NCI-H1105 treated with DMSO at 0.1 percent for 48 hours (cell line): ENCODE results near the gene PLXNB3.
"Not testable (repeated sequence)": the region's sequence is repeated elsewhere in the genome, so short reads cannot be mapped to it uniquely, and the experiment has no call there.

ENCODE experiments used
- DNase-seq: peaks from one replicate; lab custom pipeline; 2025; lab: John Stamatoyannopoulos, UW

Gene PLXNB3

DNA sequence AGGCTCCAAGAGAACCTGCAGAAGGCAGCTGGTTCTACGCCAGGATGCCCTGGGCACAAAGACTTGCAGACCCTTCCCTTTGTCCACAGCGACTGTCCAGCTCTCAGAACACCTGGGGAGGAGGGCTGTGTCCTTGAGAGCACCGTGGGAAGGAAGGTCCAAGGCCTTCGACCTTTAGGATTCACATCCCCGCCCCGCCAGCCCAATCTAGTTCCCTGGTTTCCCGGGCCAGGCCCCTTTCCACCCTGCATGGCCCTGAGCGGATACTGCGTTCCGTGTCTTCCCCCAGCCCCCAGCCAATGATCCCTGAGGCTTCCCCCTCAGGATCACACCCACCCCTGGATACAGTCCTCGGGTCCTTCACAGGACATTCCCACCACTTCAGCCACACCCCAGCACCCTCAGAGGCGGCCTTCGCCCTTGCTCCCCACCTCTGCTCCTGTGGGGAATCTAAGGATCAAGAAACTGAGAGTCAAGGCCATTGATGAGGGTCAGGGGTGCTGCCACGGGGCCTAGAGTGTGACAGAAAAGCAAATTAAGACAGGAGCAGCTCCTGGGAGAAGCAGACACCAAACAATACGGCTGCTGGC lies 30.3 kb upstream of the PLXNB3 start:
- no peak for DNase-seq

DNA sequence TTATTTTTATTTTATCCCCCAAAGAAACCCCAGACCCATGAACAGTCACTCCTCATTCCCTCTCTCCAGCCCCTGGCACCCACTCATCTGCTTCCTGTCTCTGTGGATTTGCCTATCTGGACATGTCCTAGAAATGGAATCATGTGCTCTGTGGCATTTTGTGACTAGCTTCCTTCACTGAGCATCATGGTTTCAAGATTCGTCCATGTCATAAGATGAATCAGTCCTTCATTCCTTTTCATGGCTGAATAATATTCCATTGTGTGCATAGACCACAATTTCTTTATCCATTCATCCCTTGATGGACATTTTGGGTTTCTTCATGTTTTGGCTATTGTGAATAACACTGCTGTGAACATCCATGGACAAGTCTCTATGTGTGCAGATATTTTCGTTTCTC lies 29.2 kb upstream of the PLXNB3 start:
- no peak for DNase-seq

DNA sequence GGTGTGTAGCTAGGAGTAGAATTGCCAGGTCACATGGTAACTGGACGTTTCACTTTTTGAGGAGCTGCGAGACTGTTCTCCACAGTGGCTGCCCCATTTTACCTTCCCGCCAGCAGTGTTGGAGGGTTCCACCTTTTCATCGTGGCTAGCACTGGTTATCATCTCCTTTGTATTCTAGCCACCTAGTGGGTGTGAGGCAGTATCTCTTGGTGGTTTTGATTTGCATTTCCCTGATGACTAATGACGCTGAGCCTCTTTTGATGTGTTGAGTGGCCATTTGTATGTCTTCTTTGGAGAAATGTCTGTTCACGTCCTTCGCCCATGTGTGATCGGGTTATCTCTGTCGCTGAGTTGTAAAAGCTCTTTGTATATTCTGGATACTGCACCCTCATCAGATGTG lies 28.8 kb upstream of the PLXNB3 start:
- DNase-seq, result no peak

DNA sequence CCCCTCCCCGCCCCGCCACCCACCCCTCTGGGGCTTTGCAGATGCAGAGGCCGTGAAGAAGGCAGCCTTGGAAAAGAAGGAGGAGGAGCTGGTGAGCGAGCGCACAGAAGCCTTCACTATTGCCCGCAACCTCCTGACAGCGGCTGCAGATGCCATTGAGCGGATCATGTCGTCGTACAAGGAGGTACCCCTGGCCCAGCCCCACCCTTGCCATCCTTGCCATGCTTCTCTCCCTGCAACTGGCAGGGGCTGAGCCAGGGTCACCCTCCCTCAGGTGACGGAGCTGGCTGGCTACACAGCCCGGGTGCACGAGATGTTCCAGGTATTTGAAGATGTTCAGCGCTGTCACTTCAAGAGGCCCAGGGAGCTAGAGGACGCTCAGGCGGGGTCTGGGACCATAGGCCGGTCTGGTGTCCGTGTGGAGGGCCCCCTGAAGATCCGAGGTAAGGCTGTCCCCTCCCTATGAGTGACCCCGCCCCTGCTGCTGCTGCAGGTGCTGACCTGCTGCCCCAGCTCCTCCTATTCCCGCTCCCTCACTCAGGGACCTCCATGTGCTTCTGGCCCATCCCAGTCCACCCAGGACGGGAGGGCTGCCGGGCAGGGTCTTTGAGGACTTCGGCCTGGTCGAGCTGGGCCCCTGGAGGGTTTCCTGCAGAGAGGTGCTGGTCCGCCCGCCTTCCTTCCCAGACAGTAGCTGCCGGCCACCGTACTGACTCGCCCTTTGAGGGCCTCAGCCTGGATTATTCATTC lies 27.8 kb upstream of the PLXNB3 start:
- no peak for DNase-seq

DNA sequence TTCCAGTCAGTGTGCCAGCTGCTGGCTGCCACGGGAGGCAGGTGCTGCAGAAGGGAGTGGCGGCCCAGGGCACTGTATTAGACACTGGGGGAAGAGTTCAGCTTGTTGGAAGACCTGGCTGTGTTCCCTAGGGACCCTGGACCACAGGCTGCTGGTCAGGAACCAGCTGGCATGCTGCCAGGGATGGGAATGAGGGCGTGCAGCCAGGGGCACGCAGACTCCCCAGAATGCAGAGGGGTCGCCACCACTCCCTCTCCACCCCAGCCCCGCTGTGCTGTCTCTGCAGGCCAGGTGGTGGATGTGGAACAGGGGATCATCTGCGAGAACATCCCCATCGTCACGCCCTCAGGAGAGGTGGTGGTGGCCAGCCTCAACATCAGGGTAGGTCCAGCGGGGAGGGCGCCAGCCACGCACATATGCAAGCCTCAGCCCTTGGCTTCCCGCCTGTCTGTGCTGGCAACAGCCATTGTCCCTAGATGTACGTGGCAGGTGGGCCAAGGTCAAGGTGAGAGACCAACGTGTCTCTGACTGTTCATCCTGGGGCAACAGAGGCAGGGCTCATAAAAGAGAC lies 27.1 kb upstream of the PLXNB3 start:
- DNase-seq, result peak; percentile 41

DNA sequence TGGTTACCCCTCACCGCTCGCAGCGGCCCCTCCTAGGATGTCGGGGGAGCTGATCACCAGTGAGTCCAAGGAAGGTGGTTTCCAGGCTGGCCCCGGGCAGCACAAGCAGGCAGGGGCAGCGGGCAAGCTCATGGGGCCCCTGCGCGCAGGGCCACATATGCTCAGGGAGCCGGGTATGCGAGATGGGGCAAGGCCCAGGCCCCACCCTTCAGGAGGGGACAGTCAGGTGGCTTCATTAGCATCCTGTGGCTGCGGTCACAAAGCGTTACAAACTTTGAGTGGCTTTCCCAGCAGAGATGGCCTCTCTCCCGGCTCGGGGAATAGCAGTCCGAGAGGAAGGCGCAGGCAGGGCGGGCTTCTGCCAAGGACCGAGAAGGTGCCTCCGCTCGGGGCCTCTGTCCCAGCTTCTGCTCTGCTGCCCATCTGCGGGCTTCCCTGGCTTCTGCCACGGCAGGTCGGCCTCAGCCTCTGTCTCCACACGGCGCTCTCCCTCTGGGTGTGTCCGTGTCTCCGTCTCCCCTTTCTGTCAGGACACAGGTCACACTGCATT lies 25.9 kb upstream of the PLXNB3 start:
- DNase-seq, result no peak

DNA sequence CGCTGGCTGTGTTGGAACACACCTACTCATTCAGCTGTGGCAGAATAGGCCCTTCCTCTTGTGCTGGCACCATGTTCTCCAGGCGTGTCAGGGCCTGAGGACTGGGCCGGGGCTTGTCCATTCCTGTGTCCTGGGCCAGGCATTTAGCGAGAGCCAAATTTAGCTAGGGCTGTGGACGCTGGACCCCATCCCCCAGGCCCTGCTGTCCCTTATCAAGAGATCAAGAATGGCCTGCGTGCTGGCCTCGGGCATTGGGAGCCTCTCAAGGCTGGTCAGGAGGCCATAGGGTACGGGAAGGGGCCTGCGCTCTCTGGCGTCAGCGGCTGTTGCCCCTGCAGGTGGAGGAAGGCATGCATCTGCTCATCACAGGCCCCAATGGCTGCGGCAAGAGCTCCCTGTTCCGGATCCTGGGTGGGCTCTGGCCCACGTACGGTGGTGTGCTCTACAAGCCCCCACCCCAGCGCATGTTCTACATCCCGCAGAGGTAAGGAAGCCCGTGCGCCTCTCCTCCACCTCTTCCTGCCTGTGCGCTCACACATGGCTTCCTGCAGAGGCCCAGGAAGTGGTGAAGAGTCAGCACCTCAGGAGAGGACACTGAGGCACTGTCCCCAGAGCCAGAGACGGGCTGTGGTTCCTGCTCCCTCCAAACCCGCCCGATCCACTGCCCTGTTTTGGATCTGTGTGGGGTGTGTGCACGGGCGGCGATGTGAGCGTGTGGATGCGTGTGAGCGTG lies 24.1 kb upstream of the PLXNB3 start:
- no peak for DNase-seq

DNA sequence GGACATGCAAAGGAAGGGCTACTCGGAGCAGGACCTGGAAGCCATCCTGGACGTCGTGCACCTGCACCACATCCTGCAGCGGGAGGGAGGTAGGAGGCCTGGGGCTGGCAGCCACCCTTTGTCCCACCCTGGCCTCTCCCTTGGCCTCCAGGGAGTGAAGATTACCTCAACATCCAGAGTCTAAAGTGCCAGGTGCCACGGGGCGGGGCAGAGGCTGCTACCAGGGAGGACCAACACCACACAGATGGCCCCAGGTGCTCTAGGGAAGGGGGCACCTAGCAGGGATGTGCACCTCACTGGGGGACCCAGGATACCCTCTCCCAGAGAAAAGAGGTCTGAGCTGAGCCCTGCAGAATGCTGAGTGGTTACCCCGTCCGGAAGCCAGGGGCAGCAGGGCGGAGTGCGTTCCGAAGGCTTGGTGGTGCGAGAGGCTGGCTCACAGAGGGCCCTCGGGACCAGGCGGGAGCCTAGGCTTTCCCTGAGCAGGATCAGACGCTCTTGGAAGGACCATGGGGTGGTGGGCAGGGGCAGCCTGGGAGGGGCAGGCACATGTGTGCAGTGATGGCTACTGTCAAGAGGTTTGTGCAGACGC lies 23.3 kb upstream of the PLXNB3 start:
- DNase-seq, result no peak

DNA sequence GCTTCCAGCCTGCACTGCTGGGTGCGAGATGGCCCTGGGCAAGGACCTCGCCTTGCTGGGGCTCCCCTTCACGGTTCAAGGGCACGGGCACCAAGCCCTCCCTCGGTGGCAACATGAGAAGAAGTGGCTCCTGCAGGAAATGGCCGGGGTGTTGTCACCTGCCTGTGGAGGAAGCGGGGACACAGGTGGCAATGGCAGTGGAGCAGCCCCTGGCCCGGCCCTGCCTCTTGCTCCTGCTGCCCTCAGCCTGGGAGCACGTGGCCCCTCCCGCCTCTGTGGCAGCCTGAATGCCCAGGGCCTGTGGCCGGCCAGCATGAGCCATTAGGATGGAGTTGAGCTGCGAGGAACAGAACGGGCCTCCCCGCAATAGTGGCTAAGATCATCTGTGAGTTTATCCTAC lies 22.6 kb upstream of the PLXNB3 start:
- DNase-seq, result no peak

DNA sequence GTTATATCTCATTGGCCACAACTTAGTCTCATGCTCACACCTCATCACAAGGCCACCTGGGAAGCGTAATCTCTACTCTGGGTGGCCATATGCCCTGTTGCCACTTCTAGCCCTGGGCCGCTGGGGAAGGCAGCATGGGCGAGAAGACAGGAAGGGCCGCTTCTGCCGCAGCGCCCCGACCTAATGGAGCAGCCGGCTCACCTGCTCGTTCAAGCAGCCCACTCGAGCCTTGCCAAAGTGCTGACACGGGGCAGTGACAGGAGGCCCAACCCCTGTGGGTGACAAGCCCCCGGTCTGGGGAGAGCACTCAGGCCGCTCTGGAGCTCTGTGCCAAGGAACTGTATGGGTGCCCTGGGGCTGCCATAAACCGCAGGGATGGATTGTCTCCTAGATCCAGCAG lies 21.9 kb upstream of the PLXNB3 start:
- not testable (repeated sequence) for DNase-seq

DNA sequence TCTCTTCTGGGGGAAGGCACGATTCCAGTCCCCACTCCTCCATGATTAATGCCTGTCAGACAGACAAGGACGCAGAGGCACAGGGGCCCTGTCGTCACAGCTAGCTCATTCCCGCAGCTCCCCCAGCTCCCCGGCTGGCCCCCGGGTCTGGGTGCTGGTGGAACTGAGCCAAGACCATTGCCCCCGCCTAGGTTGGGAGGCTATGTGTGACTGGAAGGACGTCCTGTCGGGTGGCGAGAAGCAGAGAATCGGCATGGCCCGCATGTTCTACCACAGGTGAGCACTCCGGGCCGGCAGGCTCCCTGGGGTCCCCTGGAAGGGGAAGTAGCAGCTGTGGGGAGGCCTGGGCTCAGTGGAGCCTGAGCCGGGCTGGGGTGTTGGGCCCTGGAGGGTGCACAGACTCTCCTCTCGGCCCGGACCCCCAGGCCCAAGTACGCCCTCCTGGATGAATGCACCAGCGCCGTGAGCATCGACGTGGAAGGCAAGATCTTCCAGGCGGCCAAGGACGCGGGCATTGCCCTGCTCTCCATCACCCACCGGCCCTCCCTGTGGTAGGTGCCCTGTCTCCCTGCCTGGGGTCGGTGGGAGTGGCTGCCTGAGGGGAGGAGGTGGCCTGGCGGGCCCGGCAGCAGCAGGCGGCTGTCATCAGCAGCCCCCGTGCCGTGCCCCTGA lies 21.1 kb upstream of the PLXNB3 start:
- not testable (repeated sequence) for DNase-seq

DNA sequence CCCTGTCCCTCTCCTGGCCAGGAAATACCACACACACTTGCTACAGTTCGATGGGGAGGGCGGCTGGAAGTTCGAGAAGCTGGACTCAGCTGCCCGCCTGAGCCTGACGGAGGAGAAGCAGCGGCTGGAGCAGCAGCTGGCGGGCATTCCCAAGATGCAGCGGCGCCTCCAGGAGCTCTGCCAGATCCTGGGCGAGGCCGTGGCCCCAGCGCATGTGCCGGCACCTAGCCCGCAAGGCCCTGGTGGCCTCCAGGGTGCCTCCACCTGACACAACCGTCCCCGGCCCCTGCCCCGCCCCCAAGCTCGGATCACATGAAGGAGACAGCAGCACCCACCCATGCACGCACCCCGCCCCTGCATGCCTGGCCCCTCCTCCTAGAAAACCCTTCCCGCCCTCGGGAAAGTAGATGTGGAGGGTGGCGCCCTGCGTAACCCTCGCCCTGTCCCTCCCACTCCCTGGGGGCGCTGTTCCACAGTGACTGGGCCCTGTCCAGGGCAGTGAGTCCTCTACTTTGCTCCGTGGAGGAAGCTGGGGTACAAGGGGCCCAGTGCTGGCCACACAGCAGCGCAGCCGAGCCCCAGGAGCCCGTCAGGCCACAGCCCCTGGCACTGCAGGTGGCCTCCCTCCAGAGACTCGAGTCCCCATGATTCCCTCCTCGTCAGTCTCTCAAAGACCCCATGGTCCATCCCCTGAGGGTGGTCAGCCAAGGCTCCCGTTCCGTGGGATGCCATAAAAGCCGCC lies 20.4 kb upstream of the PLXNB3 start:
- DNase-seq, result not testable (repeated sequence)

DNA sequence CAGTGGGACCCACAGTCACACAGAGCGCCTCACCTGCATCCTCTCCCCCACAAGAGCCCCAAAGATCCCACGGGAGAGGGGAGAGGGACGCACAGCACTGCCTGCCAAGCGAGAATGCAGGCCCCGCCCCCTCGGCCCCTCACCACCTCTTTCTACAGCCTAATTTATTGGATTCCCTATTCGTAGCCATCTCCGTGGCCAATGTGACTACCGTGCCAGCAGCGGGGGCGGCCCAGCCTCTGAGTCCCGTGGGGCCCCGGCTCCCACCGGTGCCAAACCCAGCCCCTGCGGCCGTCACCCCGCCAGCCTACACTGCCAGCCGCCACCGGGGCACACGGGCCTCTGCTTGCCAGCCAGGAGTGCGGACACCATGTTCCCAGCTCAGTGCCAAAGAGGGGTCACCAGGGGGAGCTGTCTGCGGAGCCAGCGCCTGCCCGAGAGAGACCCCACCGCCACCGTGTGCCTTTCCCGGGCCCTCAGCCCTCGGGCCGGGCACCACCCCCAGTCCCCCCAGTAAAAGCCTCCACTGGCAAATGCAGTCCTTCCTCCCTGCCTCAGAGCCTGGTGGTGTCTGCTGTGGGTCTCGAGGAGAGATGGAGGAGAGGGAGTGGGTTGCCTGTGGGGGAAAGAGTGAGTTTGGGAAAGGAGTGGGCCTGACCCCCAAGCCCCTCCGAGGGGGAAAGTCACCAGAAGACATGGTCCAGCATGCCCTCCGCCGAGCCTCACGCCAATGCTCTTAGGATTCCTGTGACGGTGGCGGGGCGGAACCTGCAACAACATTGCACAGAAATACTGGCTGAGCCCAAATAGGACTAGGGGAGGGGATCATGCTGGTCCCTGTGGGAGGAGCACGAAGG lies 19.6 kb upstream of the PLXNB3 start:
- peak; percentile 44 for DNase-seq

DNA sequence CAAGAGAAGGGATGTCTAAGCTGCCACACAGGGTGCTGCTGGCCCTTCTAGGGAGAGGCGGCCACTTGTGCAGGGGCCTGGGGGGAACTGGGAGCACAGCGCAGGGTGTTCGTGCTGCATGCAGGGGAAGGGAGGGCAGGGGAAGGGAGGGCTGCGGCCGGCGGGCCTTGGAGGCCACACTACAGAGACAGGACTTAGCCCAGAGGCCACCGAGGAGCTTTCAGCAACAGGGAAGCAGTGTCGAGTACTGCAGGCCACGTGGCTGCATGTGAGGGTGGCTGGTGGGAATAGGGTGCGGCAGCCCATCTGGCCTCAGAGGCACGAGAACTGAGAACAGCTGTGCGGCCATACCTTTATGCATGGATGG lies 19.0 kb upstream of the PLXNB3 start:
- not testable (repeated sequence) for DNase-seq

DNA sequence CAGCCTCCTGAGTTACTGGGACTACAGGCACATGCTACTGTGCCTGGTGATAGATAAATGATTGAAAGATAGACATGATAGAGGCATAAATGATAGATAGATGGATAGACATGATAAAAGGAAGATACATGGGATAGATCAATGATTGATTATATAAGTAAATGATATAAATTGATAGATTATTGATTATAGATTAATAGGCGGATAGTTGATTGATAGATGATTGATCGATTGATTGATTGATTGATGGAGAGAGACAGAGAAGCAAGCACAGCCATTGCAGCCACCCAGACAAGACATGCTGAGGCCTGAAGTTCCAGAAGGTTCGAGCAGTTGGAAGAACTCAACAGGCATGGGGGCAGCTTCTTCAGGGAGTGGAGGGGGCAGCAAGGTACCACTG lies 17.7 kb upstream of the PLXNB3 start:
- no peak for DNase-seq

DNA sequence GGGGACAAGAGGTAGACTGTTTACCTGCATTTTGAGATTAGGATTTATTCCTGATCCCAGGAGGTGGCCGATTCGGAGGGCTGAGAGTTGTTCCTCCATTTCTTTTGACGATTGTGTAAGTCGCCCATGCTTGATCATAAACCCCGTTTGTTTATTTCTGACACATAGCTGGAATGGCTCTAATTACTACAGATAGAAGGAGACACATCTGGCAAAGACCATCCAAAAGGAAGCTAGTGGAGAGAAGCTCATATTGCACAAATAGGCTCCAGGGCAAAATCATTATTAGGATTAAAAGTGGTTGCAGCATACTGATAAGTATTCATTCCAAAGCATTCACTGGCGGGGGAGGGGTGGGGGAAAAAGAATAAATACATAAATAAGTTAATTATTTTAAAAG lies 17.1 kb upstream of the PLXNB3 start:
- not testable (repeated sequence) for DNase-seq

DNA sequence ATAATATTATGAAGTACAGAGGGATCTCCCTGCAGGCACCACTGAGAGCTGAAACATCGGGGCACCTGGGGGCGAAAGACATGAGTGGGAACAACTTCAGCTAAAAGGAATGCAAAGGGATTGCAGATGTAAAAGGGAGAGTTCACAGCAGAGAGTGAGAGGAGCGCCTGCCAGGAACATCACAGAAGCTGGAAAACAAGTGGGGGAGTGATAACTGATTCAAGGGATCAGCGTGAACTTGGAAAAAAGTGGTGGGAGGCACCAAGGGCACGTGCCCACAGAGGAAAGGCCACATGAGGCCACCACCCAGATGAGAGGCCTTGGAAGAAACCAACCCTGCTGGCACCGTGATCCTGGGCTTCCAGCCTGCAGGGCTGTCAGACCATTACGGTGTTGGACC lies 15.0 kb upstream of the PLXNB3 start:
- DNase-seq, result not testable (repeated sequence)

DNA sequence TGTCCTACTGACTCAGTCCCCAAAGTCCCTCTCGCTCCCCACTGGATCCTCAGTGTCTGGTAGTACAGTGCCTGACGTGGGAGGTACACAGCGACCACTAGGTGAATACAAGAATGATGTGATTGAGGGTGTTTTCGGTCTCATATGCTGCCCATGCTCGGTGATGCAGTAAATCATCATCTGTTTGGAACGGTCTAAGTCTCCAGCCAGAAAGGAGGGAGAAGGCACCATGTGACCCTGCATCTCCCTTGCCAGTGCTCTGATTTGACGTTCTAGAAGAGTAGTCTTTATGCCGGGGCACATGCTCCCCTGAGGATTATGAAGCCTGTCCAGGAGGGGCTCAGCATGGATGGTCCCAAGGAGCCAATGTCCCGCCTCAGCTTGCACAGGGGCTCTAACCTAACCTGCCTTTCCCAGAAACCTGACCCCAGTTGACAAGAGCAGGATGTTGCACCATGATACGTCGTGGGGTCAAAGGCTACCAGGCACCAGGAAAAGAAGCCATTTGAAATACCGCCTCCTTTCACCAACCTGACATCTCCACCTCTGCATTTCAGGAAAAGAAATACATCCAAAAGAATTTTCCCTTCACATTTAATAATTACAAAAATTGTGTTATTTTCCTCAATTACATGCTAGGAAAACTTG lies 13.8 kb upstream of the PLXNB3 start:
- DNase-seq, result no peak

DNA sequence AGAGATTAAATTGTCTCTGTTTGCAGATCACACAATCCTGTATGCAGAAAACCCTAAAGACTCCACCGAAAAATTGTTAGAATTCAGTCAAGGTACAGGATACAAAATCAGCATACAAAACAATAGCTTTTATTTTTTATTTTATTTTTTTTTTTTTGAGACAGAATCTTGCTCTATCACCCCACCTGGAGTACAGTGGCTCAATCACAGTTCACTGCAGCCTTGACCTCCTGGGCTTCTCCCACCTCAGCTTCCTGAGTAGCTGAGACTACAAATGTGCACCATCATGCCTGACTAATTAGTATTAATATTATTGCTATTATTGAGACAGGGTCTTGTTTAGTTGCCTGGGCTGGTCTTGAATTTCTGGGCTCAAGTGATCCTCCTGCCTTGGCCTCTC lies 8.9 kb upstream of the PLXNB3 start:
- no peak for DNase-seq

DNA sequence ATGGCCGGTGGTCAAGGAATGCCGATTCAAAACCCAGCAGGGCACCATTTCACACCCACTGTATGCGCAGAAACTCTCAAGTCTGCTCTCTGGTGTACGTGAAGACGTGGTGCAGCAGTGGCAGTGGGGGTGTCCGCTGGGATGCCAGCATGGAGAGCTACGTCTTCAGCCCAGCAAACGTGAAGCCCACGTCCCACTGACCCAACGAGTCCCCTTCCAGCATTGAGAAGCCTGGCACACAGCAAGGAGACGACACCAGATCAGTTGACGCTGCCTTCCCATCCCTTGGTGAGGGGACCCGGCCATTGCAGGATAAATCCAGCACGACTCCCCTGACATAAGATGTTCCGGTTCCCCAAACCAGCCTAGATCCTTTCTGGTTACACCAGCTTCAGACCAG lies 2.2 kb upstream of the PLXNB3 start:
- no peak for DNase-seq
